CD4-positive, alpha-beta T cell treated with Interleukin-17A for 1 hour (primary cell): ENCODE measurements around the gene NEUROD6.

ENCODE experiments used
- DNase-seq: peaks from one replicate; pipeline ENCODE4 v3.0.0-alpha.2; 2020

The NEUROD6 gene

GRCh38 chr7:31327071-31327470, 13.5 kb downstream of the NEUROD6 start:
- DNase-seq = no peak

- DNase-seq = no peak
Observed at GRCh38 chr7:31326416-31326815, 14.1 kb downstream of the NEUROD6 start.

- no peak for DNase-seq
Observed at GRCh38 chr7:31323101-31323500, 17.4 kb downstream of the NEUROD6 start.

- no peak for DNase-seq
Observed at GRCh38 chr7:31320675-31321074, 19.9 kb downstream of the NEUROD6 start.

- DNase-seq = no peak
Observed at GRCh38 chr7:31318313-31318712, 22.2 kb downstream of the NEUROD6 start.

GRCh38 chr7:31316876-31317275, 23.6 kb downstream of the NEUROD6 start:
- no peak for DNase-seq

GRCh38 chr7:31315758-31316157, 24.8 kb downstream of the NEUROD6 start:
- DNase-seq = no peak

GRCh38 chr7:31314781-31315180, 25.7 kb downstream of the NEUROD6 start:
- no peak for DNase-seq

- no peak for DNase-seq
Observed at GRCh38 chr7:31312889-31313288, 27.6 kb downstream of the NEUROD6 start.

- DNase-seq = no peak
Observed at GRCh38 chr7:31311552-31311951, 29.0 kb downstream of the NEUROD6 start.

GRCh38 chr7:31310321-31310935, 30.1 kb downstream of the NEUROD6 start:
- DNase-seq = no peak

GRCh38 chr7:31309407-31309806, 31.1 kb downstream of the NEUROD6 start:
- DNase-seq = no peak

GRCh38 chr7:31308652-31309051, 31.9 kb downstream of the NEUROD6 start:
- DNase-seq = no peak

- no peak for DNase-seq
Observed at GRCh38 chr7:31307972-31308371, 32.6 kb downstream of the NEUROD6 start.

- DNase-seq = no peak
Observed at GRCh38 chr7:31305260-31305659, 35.3 kb downstream of the NEUROD6 start.

- DNase-seq = no peak
Observed at GRCh38 chr7:31304446-31304845, 36.1 kb downstream of the NEUROD6 start.

- DNase-seq = no peak
Observed at GRCh38 chr7:31302356-31302755, 38.2 kb downstream of the NEUROD6 start.

- DNase-seq = no peak
Observed at GRCh38 chr7:31299336-31299735, 41.2 kb downstream of the NEUROD6 start.

- no peak for DNase-seq
Observed at GRCh38 chr7:31290601-31291000, 49.9 kb downstream of the NEUROD6 start.
